ENCODE results near the gene GIPR.
"Not testable (repeated sequence)": the region's sequence is repeated elsewhere in the genome, so short reads cannot be mapped to it uniquely, and the experiment has no call there.

The GIPR gene, protein sequence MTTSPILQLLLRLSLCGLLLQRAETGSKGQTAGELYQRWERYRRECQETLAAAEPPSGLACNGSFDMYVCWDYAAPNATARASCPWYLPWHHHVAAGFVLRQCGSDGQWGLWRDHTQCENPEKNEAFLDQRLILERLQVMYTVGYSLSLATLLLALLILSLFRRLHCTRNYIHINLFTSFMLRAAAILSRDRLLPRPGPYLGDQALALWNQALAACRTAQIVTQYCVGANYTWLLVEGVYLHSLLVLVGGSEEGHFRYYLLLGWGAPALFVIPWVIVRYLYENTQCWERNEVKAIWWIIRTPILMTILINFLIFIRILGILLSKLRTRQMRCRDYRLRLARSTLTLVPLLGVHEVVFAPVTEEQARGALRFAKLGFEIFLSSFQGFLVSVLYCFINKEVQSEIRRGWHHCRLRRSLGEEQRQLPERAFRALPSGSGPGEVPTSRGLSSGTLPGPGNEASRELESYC

DNA sequence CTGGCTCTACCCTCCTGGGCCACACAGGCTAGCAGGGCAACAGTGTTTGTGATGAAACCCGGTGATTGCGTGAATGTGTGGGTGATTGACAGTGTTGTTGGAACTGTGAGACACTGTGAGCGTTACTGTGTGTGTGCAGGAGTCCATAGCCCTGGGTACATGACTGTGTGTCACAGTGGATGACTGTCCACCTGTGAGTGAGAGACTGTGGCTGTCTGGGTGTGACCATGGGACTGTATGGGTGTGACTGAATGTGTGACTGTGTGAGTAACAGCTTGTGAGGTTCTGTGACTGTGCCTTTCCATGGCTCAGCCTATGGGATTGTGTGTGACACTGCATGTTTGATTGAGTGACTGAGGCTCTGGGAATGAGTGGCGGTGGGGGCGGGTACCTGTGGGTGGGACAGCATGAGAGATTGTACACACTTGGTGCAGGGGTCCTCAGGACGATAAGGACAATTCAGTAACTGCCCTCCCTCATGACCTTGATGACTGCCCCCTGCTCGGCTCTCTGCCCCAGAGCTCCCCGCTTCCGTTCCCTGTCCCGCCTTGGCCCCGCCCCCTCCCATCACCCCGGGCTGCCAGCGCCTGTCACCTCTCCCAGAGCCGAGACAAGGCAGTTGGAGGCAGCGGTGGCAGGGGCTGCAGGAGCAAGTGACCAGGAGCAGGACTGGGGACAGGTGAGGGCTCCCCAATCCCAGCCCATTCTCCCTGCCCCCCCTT lies at the start of gene GIPR:
GIPR (plus strand) TSS at position 602 of the 722 bp plus-strand sequence. CDS start 1,300 bp downstream, outside the sequence.
- DNase-seq, result no peak

DNA sequence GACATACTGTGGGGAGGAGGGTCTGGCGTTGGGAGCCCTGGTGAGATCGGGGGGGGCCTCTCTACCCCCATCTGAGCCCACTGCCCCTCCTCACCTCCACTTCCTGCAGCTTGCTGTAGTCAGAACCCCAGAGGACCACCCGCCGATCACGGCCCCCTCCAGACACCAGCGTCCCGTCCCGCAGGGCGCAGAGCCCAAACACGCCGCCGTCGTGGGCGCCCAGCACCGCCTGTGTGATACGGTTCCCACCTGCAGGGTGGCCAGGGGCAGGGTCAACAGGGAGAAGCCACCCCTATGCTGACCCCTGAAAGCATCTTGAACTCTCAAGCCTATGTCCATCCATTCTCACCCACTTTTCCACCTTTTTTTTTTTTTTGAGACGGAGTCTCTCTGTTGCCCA lies 46.6 kb upstream of the GIPR start:
- no peak for DNase-seq

DNA sequence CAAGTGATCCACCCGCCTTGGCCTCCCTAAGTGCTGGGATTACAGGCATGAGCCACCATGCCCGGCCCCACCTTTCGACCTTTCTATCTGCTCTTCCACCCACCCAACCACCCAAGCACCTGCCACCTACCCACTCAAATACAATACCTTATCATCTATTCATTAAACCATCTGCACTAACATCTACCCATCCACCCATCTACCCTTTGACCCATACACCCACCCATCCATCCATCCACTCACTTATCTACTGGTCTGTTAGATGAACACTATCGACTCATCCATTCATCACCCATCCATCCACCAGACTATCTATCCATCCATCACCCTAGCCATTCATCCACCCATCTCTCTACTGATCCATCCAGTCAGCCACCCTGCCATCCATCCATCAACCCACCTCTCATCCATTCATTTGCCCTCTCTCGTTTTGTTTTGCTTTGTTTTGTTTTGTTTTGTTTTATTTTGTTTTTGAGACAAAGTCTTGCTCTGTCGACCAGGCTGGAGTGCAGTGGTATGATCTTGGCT lies 46.0 kb upstream of the GIPR start:
- DNase-seq, result no peak

DNA sequence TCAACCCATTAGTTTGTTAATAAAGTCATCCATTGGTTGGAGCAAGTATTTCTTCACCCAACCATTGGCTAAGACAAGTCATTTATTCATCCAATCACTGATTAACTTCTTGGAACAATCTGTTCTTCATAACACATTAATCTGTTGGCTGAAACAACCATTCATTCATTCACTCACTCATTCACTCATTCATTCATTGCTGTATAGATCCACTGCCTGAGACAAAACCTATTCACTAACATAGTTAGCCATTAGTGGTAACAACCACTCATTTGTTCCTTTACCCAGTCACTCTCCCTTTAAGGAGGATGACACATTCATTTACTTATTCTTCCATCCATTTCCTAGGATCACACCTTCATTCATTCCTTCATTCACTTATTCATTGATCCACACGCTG lies 44.0 kb upstream of the GIPR start:
- DNase-seq, result no peak

DNA sequence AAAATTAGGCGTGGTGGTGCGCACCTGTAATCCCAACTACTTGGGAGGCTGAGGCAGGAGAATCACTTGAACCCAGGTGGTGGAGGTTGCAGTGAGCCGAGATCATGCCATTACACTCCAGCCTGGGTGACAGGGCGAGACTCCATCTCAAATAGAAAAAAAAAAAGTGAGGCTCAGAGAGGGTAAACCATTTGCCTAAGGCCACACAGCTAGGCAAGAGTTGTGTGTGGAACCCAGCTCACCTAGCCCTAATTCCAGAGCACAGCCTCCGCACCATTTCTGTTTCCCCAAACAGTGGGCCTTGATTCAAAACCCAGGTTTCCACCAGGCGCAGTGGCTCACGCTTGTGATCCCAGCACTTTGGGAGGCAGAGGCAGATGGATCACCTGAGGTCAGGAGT lies 39.8 kb upstream of the GIPR start:
- DNase-seq, result not testable (repeated sequence)

DNA sequence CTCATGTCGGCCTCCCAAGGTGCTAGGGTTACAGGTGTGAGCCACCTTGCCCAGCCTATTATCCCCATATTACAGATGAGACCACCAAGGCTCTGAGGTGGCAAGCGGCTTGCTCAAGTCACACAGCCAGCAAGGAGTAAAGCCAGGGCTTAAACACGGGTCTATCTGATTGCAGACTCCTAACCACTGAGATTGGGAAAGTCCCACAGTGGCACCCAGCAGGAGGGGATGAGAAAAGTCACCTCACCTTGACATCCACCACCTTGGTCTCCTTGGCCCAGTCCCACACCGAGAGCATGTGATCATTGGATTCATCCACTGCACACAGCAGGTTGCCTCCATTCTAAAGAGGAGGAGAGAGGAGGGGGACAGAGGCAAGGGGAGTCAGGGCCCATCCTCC lies 38.3 kb upstream of the GIPR start:
- DNase-seq, result no peak

DNA sequence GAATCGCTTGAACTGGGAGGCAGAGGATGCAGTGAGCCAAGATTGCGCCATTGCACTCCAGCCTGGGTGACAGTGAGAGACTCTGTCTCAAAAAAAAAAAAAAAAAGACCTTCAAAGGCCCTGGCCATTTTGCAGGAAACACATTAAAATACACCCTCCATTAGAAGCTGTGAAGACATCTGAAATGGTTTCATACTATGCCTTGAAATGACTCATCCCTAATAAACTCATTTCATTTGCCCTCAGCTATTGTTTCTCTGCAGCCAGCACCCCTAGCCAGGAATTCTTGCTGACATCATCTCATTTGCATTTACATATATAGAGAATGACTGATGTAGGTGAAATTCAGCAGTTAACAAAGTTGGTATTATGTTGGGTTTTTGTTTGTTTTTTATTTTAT lies 37.6 kb upstream of the GIPR start:
- DNase-seq, result no peak

DNA sequence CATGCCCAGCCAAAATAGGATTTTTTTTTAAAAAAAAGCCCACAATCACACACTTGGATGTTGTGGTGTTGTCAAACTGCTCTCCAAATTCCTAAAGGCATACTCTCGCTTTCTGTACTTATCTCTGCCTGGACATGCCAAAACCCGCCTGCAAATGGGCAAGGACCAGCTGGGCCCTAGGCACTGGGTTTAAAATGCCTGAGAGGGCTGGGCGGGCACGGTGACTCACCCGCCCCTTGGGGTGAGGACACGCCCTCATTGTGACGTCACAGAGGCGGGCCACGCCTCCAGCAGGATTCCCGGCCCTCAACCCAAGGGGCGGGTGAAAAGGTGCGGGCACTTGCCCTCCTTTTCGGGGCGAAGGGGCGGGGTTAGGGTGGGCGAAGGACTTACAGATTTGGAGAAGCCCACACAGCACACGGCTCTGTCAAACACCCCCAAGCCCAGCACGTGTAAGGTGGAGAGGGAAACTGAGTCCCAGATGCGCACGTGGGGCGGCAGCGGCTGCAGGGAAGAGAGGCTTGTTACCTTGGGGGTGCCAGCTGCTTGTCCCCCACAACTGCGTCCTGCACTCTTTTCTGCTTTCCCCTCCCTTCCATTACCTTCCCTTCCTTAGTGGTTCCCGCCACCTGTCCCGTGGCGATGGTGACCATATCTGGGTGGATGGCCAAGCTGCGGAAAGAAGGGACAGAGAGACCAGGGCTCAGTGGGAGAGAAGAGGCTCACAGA lies 35.4 kb upstream of the GIPR start:
- DNase-seq, result peak; percentile 24

DNA sequence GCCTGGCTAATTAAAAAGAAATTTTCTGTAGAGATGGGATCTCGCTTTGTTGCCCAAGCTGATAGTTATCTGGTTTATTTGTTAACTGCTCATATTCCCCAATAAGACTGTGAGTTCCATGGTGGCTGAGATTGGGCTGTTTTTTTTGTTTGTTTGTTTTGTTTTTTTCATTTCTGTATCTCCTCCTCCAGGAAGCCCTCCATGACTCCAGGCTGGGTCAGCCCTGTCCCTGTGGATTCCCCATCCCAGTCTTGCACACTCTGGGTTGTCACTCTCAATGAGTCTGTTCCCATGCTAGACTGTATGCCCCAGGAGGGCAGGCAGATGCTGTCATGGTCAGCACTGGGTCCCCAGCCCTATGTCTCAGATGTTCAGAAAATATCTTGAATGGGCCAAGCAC lies 31.7 kb upstream of the GIPR start:
- DNase-seq, result no peak

DNA sequence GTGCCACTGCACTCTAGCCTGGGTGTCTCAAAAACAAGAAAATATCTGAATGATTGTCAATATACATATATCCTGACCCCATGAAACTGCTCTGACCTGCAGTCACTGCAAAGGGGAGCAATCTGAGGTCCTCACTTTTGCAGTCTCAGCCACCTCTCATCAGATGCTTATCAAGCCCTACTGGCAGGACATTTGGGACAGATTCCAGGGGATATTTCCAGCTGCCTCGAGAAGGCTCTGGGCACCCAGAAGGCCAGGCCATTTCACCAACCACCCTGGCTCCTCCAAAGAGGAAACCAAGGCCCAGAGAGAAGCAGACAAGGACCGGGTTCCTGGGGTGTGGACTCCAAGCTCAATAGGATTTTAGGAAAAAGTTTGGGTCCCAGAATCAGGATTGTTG lies 31.1 kb upstream of the GIPR start:
- DNase-seq, result no peak

DNA sequence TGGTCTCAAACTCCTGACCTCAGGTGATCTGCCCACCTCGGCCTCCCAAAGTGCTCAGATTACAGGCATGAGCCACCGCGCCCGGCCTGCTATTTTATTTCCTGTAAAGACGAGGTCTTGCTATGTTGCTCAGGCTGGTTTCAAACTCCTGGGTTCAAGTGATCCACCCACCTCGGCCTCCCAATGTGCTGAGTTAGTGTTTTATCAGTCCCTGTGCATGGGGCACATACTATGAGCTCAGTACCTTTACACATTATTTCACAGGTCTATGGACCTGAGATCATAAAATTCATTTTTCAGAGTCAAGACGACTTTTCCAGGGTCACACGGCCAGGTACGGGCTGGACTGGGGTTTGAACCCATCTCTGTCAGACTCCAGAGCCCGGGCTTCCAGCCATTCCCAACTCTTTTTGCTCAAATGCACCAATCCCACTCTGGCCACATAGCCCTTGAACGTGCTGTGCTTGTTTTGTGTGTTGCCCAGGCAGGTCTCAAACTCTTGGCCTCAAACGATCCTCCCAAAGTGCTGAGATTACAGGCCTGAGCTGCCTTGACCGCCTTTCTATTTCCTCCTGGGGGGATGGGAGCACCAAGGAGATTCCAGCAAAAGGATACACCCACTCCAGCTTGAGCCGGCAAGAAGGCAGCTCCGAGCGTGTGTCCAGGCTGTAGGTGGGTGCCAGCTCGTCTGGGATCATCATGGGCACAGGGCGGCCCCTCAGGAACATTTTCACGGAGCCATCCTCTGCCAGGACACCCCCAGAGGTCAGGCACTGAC lies 29.9 kb upstream of the GIPR start:
- DNase-seq, result no peak

DNA sequence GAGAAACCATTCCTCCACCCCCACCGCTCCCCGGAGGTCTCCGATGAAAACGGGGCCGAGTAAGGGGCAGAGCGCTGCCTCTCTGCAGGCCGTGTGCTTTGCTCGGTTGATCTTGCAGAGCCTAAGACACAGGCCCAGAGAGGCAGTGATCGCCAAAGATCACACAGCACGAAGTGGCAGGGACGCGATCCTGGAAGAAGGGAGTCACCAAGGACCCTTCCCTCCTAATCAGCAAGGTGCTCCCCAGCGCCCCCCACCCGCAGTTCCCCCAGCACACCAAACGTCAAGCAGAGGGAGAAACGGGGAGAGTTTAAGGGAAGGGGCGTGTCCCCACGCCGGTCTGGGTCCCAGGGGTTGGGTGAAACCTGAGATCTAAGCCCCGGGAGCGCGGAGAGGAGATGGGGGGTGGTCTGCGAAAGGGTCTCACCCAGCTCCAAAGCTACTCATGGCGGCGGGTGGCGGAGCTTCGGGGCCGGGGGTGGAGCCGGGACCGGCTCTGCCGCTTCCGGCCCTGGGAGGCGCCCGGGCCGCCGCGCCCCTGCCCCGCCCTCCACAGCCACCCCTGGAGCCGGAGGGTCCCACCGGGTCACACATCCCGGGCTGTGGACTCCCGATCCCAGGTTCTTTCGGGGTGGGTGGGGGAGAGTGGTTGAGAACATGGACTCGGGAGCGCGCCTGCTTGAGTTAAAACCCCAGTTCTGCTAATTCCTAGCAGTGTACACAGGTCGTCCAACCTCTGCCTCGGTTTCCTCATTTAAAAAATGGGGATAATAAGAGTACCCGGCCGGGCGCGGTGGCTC lies 28.9 kb upstream of the GIPR start, which contains the start of gene EML2:
EML2 (minus strand) TSS at position 468 of the 800 bp plus-strand sequence; CDS start at position 447, 21 bp downstream.
- DNase-seq, result no peak

DNA sequence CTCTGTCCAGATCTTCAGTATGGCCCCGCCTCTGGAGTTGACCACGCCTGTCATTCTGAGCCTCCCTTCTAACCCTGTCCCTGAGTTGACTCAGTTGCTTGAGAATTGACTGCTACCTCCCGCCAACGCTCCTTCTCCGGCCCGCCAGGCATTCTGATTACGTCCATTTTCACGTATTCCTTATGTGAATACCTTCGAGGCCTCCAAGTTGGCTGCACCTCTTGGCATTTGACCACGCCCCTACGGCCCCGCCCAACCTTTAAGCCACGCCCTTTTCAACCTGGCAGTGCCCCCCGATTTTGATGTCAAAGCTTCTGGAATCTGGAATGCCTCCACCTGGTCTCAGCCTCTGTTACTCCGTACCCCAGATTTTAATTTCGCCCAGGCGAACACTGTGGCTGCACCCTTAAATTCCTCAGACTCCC lies 27.2 kb upstream of the GIPR start:
- DNase-seq, result no peak

DNA sequence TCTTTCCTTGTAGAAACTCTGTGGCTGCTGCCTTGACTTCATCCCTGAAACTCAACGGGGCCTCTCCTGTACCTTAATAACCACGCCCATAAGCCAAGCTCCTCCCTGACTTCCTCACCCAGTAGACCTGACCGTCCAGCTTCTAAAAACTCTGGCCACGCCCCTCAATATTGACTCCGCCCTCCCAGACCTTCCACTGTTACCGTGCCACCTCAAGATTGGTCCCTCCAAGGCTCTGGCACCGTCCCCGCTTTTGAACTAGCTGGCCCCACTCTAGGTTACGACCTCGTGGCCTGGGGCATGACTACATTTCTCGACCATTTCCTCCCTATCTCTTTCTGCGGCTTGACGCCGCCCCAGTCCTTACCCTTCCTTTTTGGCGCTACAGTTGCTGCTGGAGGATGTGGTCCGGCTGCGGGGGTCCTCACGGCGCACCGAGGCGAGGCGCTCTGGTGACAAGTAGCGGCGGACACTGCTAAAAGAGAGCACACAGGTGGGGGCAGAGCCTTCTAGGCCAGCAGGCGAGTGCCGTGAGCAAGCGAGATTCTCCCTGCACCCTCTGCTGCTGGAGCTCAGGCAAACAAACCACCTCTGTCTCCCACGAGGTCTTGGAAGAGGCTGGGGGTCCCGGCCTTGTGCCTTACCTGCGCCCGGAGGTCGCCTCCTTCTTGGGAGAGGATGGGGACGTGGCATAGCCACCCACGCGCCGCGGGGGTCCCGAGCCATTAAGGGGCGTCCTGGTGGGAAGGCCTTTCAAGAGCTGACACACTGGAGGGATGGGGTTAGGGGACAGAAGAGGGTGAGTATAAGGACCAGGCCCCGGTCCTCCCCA lies 26.5 kb upstream of the GIPR start:
- no peak for DNase-seq

DNA sequence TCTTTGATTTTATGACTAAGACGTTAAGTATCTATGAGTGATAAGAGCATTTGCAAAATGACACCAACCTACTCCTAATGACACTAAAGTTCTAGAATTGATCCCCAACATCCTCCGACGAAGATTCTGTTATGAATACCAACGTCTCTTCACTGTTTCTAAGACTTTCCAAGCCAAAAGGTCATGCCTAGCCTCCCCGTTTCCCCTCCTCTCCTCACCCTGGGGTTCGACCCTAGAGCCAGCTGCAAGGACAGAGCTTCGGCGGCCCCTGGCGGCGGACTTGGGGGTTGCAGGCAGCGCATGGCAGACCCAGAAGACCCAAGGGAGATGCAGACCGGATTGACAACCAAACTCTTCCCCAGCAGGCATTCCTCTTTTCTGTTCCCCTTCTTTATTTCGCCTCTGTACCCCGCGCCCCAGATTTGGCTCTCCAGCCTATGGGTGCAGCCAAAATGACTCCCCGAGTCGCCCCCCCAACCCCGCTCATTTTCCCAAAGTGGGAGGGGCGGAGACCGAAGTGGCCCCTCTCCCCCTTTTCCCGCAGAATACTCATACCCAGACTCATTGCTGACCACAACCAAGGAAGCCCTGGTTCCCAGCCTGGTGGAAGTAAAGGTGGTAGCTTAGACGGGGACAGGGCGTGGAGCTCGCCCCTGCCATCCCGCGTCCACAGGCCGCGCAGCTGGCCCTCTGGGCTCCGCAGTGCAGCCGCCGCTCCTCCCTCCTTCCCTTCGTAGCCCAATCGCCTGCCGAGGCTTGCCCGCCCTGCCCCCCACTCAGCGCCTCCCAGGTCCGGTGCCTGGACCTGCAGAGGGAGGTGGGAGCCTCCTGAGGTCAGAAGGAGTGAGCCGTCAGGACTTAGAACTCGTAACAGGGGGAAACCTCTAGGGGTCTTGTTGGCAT lies 24.7 kb upstream of the GIPR start:
- DNase-seq, result peak; percentile 56

DNA sequence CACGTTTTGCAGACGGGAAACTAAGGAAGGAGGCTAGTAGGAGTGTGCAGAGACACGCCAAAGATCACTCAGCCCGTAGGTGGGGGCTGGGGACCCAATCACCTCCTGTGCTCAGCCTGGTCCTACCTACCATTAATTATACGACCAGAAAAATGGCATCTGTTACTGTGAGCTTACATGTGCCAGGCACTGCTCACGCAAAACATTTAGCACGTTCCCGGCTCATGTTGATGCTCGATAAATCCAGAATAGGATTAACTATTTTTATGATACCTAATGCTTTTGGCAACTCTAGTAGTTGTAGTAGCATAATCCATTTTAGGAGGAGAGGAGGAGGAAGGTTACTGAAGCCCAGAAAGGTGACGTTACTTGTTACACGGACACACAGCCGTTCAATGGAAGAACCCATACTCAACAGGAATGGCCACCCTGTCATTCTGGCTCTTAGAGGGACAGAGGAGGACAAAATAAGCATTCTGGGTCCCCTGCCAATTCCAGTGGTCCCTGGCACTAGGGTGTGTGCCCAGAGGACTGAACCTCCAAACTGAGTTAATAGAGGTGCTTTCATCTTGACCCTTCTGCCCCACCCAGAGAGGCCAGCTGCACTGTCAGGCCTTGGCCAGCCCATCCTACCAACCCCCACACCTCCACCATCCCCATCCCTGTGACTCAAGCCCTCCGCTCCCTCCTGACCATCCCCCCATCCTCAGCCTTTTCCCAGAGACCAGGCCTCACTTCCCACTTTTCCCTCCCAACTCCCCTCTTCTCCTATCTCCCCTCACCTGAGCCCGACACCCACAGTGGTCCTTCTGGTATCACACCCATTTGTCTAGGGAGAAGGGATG lies 23.9 kb upstream of the GIPR start:
- no peak for DNase-seq

DNA sequence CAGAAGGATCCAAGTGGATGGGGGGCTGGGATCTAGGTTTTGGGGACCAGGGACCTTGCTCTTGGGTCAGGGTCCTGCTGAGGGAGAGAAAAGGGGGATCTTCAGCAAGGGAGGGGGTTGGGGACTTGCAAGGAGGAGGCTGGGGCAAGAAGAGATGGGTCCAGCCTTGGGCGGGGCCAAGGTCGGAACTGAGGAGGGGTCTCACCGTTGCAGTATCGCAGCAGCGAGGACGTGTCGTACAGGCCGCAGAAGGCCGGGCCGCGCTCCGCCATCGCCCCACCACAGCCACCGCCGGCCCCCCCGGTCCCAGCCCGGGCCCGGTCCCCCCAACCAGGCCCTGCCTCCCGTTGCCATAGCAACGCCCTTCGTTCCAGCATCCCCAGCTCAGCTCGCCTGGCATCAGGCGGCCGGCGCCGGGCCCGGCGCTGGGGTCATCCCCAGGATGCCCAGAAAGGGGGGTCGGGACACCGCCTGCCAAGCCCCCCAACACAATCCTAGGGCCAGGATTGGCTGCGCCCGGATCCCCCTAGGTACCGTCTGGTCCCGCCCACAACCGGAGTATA lies 22.9 kb upstream of the GIPR start:
- no peak for DNase-seq

All from GOT3 (cell line).